Astrocyte (in vitro differentiated cells and primary cell): Measurements from ENCODE around the gene AK8.

ENCODE experiments used
- EZH2 ChIP-seq: IDR thresholded peaks from 2 replicates; pipeline ENCODE4 v1.6.1; 2012; ENCODE audit warnings: mild to moderate bottlenecking, low read length, inconsistent platforms; ENCODE audit not compliant: insufficient read depth
- TF ChIP-seq, protein P1 (sequence below): IDR thresholded peaks from 2 replicates; pipeline ENCODE4 v1.5.1; 2011; ENCODE audit warnings: low read depth, mild to moderate bottlenecking, inconsistent platforms, low read length, moderate library complexity; ENCODE audit not compliant: insufficient read depth

GRCh38 chr9:132898051-132898450 lies 20.0 kb upstream of the AK8 start:
- TF ChIP-seq, protein P1, sequence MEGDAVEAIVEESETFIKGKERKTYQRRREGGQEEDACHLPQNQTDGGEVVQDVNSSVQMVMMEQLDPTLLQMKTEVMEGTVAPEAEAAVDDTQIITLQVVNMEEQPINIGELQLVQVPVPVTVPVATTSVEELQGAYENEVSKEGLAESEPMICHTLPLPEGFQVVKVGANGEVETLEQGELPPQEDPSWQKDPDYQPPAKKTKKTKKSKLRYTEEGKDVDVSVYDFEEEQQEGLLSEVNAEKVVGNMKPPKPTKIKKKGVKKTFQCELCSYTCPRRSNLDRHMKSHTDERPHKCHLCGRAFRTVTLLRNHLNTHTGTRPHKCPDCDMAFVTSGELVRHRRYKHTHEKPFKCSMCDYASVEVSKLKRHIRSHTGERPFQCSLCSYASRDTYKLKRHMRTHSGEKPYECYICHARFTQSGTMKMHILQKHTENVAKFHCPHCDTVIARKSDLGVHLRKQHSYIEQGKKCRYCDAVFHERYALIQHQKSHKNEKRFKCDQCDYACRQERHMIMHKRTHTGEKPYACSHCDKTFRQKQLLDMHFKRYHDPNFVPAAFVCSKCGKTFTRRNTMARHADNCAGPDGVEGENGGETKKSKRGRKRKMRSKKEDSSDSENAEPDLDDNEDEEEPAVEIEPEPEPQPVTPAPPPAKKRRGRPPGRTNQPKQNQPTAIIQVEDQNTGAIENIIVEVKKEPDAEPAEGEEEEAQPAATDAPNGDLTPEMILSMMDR = no peak
- TF ChIP-seq EZH2 = no peak
